Cardiac fibroblast (primary cell): Measurements from ENCODE around the gene STK17B.
A peak's percentile ranks its signal among the peaks of the same experiment; 100 is the strongest.

Experiments
- DNase-seq, 2 donors: peaks; one replicate each; pipeline versions ENCODE4 v3.0.0 to v3.0.0-alpha.2; 2010; ENCODE audit warnings: low read depth in 2 of 2
- H3K4me3 ChIP-seq, 2 donors: replicated peaks in 1 of 2; 1 replicate in 1 of 2; 2 replicates in 1 of 2; pipeline ENCODE4 v1.5.1; 2011; ENCODE audit warnings: low read depth in 2 of 2, low read length in 2 of 2, mild to moderate bottlenecking in 2 of 2, moderate library complexity in 1 of 2
- CTCF ChIP-seq: IDR thresholded peaks from one replicate; pipeline ENCODE4 v1.5.1; 2011; ENCODE audit warnings: low read depth, mild to moderate bottlenecking, low read length, inconsistent platforms

Gene STK17B

GRCh38 chr2:196105951-196106350 lies 65.4 kb downstream of the STK17B start:
- H3K4me3 ChIP-seq, result no peak overlapping the region
- TF ChIP-seq CTCF, result no peak
- DNase-seq, result no peak

- no peak overlapping the region for H3K4me3 ChIP-seq
- DNase-seq, result no peak
- no peak for TF ChIP-seq CTCF
Measured at GRCh38 chr2:196104066-196104465, 67.3 kb downstream of the STK17B start.

- TF ChIP-seq CTCF, result no peak
- DNase-seq, result no peak
- H3K4me3 ChIP-seq, result no peak overlapping the region
Measured at GRCh38 chr2:196103626-196104025, 67.8 kb downstream of the STK17B start.

- peak; percentile 36 to 48 for DNase-seq
- H3K4me3 ChIP-seq, result no peak overlapping the region
- no peak for TF ChIP-seq CTCF
Measured at GRCh38 chr2:196101325-196101991, 69.9 kb downstream of the STK17B start.

GRCh38 chr2:196099916-196100315 lies 71.5 kb downstream of the STK17B start:
- peak in 1 of 2 donors; percentile 29 for DNase-seq
- no peak for TF ChIP-seq CTCF
- no peak overlapping the region for H3K4me3 ChIP-seq

GRCh38 chr2:196097864-196098660 lies 73.3 kb downstream of the STK17B start:
- DNase-seq, result no peak
- H3K4me3 ChIP-seq, result no peak overlapping the region
- TF ChIP-seq CTCF, result no peak
